ENCODE results near the gene HRAS. TPM values are rescaled to one million over a fixed set of nuclear protein-coding genes. Genes with fewer than 3 reads are reported as not detected.

Gene HRAS
- total RNA-seq, 2 donors from 2014 or later: 64.8 to 68.2 TPM

DNA sequence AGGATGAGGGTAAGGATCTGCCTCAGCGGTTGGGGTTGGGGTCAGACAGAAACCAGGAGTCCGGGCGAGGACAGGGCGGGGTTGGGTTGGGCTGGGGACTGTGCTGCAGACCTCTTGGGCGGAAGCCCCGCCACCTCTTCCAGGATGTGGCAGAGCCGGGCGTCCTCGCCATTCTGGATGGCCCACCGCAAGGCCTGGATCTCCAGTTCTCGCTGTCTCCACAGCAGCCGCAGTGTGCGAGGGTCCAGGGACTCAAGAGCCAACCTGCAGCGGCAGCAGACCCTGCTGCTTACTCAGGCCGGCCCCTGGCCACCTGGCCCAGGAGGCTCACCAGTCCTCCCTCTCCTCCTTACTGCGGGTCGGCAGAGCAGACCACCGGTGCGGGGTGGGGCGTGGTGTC, 23.1 kb upstream of the HRAS start:
- TF ChIP-seq, protein P1, sequence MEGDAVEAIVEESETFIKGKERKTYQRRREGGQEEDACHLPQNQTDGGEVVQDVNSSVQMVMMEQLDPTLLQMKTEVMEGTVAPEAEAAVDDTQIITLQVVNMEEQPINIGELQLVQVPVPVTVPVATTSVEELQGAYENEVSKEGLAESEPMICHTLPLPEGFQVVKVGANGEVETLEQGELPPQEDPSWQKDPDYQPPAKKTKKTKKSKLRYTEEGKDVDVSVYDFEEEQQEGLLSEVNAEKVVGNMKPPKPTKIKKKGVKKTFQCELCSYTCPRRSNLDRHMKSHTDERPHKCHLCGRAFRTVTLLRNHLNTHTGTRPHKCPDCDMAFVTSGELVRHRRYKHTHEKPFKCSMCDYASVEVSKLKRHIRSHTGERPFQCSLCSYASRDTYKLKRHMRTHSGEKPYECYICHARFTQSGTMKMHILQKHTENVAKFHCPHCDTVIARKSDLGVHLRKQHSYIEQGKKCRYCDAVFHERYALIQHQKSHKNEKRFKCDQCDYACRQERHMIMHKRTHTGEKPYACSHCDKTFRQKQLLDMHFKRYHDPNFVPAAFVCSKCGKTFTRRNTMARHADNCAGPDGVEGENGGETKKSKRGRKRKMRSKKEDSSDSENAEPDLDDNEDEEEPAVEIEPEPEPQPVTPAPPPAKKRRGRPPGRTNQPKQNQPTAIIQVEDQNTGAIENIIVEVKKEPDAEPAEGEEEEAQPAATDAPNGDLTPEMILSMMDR (conservative IDR thresholded peaks at IDR 0.05): no peak

DNA sequence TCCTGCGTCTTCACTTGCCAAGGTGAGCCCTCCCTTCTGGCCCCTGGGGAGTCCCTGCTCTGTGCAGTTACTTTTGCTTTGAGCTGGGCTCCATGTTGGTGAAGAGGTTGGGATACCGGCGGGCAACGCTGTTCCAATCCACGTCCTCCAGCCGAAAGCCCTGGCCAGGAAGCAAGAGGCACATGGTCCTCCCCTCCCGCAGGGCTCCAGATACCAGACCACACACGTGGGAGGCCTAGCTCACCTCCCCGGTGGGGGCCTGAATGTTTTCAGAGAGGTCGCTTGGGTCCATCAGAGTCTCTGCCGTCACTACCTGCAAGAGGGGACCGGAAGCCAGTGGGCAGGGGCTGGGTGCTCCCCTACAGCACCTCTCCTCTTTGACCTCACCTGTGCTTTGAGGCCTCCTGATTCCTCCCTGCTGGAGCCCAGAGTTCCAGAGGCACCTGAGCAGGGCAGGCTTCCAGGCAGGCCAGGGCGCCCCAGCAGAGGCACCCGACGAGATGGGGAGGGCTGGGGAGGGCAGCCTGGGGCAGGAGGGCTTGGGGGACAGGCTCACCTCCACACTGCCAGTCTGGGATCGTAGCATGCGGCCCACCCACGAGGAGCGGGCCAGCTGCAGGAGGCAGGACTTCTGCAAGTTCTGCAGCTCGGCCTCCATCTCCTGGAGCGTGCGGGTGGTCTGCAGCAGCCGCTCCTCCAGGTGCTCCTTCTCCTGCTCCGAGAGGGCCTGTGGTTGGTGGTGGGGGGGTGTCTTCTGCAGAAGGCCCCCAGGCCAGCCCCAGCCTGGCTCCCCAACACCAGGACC, 22.2 kb upstream of the HRAS start:
- Mint-ChIP-seq H3K36me3 (ENCODE audit: low read depth) (peaks cover 6% of the 10 kb centered on the region), H3K9me3 (no peaks in the 10 kb centered on the region), H3K27me3 (ENCODE audit: insufficient read depth) (peaks cover 31% of the 10 kb centered on the region), H3K27ac (no peak overlapping the region), H3K4me1 (peaks cover 6% of the 10 kb centered on the region), H3K4me3 (no peak overlapping the region)
- H3K4me3 ChIP-seq (ENCODE audit: low read length): no peak overlapping the region
- WGBS, 2 experiments (ENCODE audit: insufficient coverage in 1 of 2, insufficient read length in 1 of 2): 87% methylated on average over 12 to 24 of the region's 24 CpGs
- no peaks in the 10 kb centered on the region for H3K9me3 ChIP-seq (ENCODE audit: control insufficient read depth, low read length)
- H3K27me3 ChIP-seq (ENCODE audit: control insufficient read depth, insufficient read depth, low read length, poor library complexity, severe bottlenecking): peaks cover 32% of the 10 kb centered on the region
- peaks cover 9% of the 10 kb centered on the region for H3K4me1 ChIP-seq (ENCODE audit: control insufficient read depth, insufficient read depth, low read length)
- TF ChIP-seq, protein P1 (conservative IDR thresholded peaks at IDR 0.05): no peak
- DNase-seq: no peak
- H3K36me3 ChIP-seq (ENCODE audit: control insufficient read depth, insufficient read depth, low read length): peaks cover 4% of the 10 kb centered on the region
- H3K27ac ChIP-seq (ENCODE audit: low read depth, low read length): no peak overlapping the region
- H3K9ac ChIP-seq (ENCODE audit: extremely low read depth, low read length, poor library complexity, severe bottlenecking): no peak overlapping the region

More for the DNA sequence above, 23.1 kb upstream of the HRAS start:
- H3K4me3 ChIP-seq (ENCODE audit: low read length): no peak overlapping the region
- H3K4me1 ChIP-seq (ENCODE audit: control insufficient read depth, insufficient read depth, low read length): peaks cover 9% of the 10 kb centered on the region
- Mint-ChIP-seq H3K27me3 (ENCODE audit: insufficient read depth) (peaks cover 31% of the 10 kb centered on the region), H3K36me3 (ENCODE audit: low read depth) (peaks cover 8% of the 10 kb centered on the region), H3K4me1 (peaks cover 6% of the 10 kb centered on the region), H3K27ac (no peak overlapping the region), H3K4me3 (no peak overlapping the region), H3K9me3 (no peaks in the 10 kb centered on the region)
- peaks cover 8% of the 10 kb centered on the region for H3K36me3 ChIP-seq (ENCODE audit: control insufficient read depth, insufficient read depth, low read length)
- no peak for DNase-seq
- H3K9ac ChIP-seq (ENCODE audit: extremely low read depth, low read length, poor library complexity, severe bottlenecking): no peak overlapping the region
- no peaks in the 10 kb centered on the region for H3K9me3 ChIP-seq (ENCODE audit: control insufficient read depth, low read length)
- H3K27ac ChIP-seq (ENCODE audit: low read depth, low read length): no peak overlapping the region
- H3K27me3 ChIP-seq (ENCODE audit: control insufficient read depth, insufficient read depth, low read length, poor library complexity, severe bottlenecking): peaks cover 32% of the 10 kb centered on the region
- 89 to 90% methylated on average over 9 to 20 of the region's 20 CpGs for WGBS, 2 experiments (ENCODE audit: insufficient coverage in 1 of 2, insufficient read length in 1 of 2)

DNA sequence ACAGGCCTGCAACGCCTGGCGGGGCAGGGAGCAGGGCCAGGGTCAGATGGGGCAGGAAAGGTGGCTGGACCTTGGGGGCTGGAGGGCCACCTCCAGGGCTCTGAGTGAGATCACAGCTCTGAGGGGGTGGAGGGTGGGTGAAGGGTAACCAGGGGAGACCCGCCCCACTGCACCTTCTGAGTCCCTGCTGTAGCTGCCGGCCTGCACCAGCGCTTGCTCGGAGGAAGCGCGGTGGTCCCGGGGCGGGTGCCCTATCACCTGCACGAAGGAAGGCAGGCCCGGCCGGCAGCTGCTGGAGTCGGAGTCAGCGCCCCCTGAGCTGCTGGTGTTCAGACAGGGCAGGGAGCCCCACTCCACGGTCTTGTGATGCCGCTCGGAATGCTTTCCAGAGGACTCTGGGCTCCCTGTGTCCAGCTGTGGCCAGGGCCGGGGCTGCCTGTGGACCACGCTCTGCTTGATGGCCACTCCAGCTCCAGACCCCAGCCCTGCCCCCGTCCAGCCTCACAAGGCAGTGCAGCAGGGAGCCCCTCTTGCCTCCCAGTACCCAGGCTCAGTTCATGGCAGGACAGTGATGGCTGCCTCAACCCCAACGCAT, 21.4 kb upstream of the HRAS start:
- Histone ChIP-seq H3K9ac (ENCODE audit: extremely low read depth, low read length, poor library complexity, severe bottlenecking) (no peak overlapping the region), H3K4me1 (ENCODE audit: control insufficient read depth, insufficient read depth, low read length) (peaks cover 3% of the 10 kb centered on the region), H3K27me3 (ENCODE audit: control insufficient read depth, insufficient read depth, low read length, poor library complexity, severe bottlenecking) (peaks cover 32% of the 10 kb centered on the region), H3K27ac (ENCODE audit: low read depth, low read length) (no peak overlapping the region), H3K36me3 (ENCODE audit: control insufficient read depth, insufficient read depth, low read length) (no peaks in the 10 kb centered on the region), H3K4me3 (ENCODE audit: low read length) (peak overlapping the region; percentile 62), H3K9me3 (ENCODE audit: control insufficient read depth, low read length) (no peaks in the 10 kb centered on the region)
- 86 to 88% methylated on average over 10 to 22 of the region's 22 CpGs for WGBS, 2 experiments (ENCODE audit: insufficient coverage in 1 of 2, insufficient read length in 1 of 2)
- H3K9me3 Mint-ChIP-seq: no peaks in the 10 kb centered on the region
- peak overlapping the region; percentile 54 for H3K4me3 Mint-ChIP-seq
- TF ChIP-seq, protein P1 (conservative IDR thresholded peaks at IDR 0.05): no peak
- H3K27ac Mint-ChIP-seq: no peak overlapping the region
- DNase-seq: no peak
- H3K4me1 Mint-ChIP-seq: peaks cover 6% of the 10 kb centered on the region
- peaks cover 5% of the 10 kb centered on the region for H3K36me3 Mint-ChIP-seq (ENCODE audit: low read depth)
- peaks cover 31% of the 10 kb centered on the region for H3K27me3 Mint-ChIP-seq (ENCODE audit: insufficient read depth)
